A549 (cell line): ENCODE data around the gene ANXA6.

Experiments used
- CHD4 ChIP-seq: fragments of 200-600 bp; sonication (generic); IDR thresholded peaks from 2 replicates; pipeline ENCODE4 v1.6.1; 2016; ENCODE audit warnings: antibody characterized with exemption, mild to moderate bottlenecking, borderline replicate concordance
- HDAC2 ChIP-seq: fragments of 200-600 bp; sonication (generic); IDR thresholded peaks from 2 replicates; pipeline ENCODE4 v1.6.1; 2016
- MAZ ChIP-seq: fragments of 150-350 bp; IDR thresholded peaks from 2 replicates; pipeline ENCODE4 v1.6.1; 2014; ENCODE audit warnings: antibody characterized with exemption, low read depth, low read length, borderline replicate concordance
- TF ChIP-seq, protein P1 (sequence below): fragments of >200 bp; sonication (Bioruptor Twin); formaldehyde crosslinking; IDR thresholded peaks from 3 replicates; pipeline ENCODE4 v1.5.1; 2016

GRCh38 chr5:151068433-151069197, 89.0 kb downstream of the ANXA6 start:
- TF ChIP-seq CHD4 (no peak), MAZ (no peak), HDAC2 (no peak)
- TF ChIP-seq, protein P1, sequence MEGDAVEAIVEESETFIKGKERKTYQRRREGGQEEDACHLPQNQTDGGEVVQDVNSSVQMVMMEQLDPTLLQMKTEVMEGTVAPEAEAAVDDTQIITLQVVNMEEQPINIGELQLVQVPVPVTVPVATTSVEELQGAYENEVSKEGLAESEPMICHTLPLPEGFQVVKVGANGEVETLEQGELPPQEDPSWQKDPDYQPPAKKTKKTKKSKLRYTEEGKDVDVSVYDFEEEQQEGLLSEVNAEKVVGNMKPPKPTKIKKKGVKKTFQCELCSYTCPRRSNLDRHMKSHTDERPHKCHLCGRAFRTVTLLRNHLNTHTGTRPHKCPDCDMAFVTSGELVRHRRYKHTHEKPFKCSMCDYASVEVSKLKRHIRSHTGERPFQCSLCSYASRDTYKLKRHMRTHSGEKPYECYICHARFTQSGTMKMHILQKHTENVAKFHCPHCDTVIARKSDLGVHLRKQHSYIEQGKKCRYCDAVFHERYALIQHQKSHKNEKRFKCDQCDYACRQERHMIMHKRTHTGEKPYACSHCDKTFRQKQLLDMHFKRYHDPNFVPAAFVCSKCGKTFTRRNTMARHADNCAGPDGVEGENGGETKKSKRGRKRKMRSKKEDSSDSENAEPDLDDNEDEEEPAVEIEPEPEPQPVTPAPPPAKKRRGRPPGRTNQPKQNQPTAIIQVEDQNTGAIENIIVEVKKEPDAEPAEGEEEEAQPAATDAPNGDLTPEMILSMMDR: no peak
